ENCODE results near the gene HOXA10.

The HOXA10 gene

DNA sequence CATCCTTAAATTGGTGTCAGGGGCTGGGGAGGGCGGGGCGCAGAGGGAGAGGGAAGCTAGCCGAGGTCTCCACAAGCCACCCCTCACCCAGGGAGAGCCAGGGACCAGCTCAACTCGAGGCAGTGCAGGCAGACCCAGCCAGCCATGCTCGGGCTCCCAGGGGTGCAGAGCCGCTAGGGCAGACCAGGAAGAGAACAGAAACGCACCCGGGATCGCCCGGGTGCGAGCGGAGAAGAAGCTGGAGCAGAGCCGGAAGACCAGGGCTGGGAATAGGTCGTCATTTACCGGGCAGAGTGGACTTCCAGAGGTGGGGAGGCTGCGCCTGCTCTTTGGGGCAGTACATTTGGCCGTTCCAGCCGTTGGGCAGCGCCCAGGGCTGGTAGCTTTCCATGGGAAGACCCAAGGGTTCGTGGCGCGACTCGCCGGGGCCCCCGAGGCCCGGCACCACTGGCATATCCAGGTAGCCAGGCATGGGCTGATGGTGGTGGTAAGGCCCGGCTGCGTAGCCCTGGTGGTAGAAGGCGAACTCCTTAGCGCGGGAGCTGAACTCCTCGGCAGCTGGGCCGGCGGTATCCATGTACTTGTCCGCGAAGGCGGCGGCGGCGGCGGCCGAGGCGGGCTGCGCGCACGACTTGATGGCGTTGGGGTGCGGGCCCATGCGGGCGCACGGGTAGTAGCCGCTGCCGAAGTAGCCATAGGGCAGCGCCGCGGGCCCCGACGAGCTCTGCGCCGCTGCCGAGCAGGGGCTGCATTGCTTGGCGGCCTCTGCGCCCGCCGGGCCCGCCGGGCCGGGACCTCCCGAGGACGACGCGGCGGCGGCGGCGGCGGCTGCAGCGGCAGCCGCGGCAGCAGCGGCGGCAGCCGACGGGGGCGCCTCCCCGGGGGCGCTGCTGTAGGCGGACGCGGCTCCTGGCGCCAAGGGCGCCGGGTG is 25.0 kb upstream of the HOXA10 start:
- peak overlapping the region; percentile 79 for H3K4me3 ChIP-seq (ENCODE audit: control insufficient read depth, low read depth, low read length)
- TF ChIP-seq, protein P1, sequence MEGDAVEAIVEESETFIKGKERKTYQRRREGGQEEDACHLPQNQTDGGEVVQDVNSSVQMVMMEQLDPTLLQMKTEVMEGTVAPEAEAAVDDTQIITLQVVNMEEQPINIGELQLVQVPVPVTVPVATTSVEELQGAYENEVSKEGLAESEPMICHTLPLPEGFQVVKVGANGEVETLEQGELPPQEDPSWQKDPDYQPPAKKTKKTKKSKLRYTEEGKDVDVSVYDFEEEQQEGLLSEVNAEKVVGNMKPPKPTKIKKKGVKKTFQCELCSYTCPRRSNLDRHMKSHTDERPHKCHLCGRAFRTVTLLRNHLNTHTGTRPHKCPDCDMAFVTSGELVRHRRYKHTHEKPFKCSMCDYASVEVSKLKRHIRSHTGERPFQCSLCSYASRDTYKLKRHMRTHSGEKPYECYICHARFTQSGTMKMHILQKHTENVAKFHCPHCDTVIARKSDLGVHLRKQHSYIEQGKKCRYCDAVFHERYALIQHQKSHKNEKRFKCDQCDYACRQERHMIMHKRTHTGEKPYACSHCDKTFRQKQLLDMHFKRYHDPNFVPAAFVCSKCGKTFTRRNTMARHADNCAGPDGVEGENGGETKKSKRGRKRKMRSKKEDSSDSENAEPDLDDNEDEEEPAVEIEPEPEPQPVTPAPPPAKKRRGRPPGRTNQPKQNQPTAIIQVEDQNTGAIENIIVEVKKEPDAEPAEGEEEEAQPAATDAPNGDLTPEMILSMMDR (IDR thresholded peaks at IDR 0.05; ENCODE audit: control insufficient read depth, insufficient read depth, low read depth, low read length, missing control alignments), result no peak
- no peak for DNase-seq (ENCODE audit: low read depth)

DNA sequence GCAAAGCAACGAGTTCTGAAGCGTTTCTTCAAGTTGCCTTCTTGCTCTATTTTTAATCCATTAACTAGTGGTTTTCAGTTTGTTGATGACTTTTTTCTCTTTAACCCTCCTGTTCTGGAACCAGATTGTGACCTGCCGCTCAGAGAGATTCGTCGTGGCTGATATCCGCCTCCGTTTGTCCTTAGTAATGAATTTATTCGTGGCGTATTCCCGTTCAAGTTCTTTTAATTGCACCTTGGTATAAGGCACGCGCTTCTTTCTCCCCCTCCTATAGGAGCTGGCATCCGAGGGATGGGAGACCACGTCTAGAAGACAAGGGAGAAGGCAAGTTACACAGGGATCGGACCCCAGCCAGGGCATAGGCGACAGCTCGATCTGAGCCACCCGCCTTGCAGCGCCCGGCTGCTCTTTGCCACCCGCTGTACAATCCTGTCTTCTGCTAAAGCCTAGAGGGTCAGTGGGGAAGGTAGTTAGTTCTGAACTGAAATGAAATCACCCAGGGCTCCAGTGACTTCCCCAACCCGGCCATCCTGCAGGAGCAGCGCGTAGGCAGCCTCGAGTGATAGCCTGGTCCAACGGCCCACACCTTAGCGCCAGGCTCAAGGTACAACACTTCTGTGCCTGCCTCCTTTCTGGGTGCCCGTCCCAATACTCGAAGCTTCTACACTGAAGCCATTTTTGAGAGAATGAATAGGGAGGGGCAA is 24.2 kb upstream of the HOXA10 start:
- TF ChIP-seq, protein P1 (IDR thresholded peaks at IDR 0.05; ENCODE audit: control insufficient read depth, insufficient read depth, low read depth, low read length, missing control alignments), result no peak
- no peak for DNase-seq (ENCODE audit: low read depth)
- peak overlapping the region; percentile 79 for H3K4me3 ChIP-seq (ENCODE audit: control insufficient read depth, low read depth, low read length)

DNA sequence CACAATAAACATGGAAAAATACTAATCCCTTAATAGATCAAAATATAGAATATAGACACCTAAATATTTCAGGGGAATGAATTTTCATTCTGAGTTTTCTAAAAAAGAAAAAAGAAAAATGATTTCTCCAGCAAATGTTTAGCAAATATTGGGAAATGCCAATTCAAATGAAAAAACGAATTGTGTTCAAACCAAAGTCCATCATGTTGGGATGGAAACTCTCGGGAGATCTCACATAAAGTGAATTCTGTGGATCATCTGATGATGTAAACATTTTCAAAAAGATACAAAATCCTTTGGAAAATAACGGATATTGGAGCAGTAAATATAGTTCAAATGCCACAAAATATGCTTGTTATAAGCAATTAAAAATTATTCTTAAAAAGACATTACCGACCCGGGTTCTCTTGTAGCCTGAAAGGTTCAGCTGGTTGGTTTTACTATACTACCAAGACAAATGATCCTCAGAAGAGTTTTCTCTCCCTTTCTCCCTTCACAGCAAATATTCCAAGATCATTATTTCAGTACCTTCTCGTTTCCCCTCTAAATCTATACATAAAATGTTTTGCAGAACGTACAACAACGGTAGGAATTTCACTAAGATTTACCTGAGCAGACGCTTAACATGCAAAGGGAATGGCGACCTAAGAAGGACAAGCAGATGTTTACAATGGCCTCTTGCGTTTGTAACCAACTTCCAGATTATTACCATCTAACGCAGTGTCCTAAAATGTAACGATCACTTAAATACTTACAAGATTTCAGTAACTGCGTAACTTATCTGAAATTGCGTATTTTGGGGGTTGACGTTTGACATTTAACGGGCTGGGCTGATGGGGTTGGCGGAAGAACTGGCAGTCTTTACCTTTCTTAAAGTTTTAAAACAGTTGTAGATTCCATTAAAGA is 23.3 kb upstream of the HOXA10 start:
- peak overlapping the region; percentile 79 for H3K4me3 ChIP-seq (ENCODE audit: control insufficient read depth, low read depth, low read length)
- no peak for DNase-seq (ENCODE audit: low read depth)
- TF ChIP-seq, protein P1 (IDR thresholded peaks at IDR 0.05; ENCODE audit: control insufficient read depth, insufficient read depth, low read depth, low read length, missing control alignments), result no peak

DNA sequence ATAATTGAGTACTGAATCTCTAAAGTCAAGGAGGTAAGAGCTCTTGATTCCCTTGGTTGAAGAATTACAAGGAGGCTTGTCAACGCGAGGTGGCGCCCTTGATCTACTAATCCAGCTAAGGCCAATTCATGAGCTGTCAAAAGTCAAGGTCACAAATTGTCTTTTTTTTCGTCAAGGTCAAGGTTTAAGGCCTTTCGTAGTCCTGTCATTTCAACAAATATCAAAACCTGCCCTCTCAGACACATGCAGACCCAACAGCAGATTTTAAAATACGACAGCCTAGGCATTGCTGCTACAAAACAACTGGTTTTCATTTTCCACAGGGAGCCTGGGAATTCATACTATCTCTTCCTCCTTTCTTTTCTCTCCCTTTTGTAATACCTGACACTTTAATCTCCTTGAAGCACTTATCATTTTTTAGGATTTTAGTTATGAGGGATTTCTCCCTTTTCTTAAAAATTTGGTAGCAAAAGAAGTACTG is 22.2 kb upstream of the HOXA10 start:
- peak overlapping the region; percentile 79 for H3K4me3 ChIP-seq (ENCODE audit: control insufficient read depth, low read depth, low read length)
- TF ChIP-seq, protein P1 (IDR thresholded peaks at IDR 0.05; ENCODE audit: control insufficient read depth, insufficient read depth, low read depth, low read length, missing control alignments), result peak; percentile 77
- no peak for DNase-seq (ENCODE audit: low read depth)

DNA sequence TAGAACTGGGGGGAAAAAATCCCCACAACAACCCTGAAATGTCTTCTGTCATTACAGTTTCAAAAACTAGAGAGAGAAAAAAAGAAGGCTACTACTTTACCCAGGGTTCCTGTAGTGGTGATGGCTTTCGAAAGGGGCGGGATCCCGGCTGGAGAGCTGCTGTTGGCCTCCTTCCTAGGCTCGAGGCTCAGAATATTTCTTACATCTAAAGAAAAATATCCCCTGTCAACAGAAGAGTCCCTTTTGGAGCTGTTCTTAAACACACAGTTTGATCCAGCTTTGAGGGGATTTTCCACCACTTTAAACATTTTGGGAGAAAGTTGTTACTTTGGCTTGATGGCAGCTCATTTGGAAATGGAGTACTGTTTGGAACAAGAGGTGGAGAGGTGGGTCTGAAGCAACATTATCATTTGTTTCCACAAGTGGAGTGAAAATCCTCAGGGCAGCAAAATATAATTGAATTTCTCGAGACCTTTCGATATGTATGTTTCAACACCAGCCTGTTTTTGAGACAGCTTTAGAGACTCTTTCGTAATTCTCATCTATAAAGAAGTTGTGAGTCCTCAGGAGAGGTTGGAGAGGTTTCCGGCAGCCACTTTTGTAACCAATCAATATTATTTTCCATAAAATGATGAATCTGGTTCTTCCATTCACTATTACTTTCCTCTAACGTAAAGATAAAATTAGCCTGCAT is 20.7 kb upstream of the HOXA10 start:
- H3K4me3 ChIP-seq (ENCODE audit: control insufficient read depth, low read depth, low read length), result peak overlapping the region; percentile 65
- TF ChIP-seq, protein P1 (IDR thresholded peaks at IDR 0.05; ENCODE audit: control insufficient read depth, insufficient read depth, low read depth, low read length, missing control alignments), result no peak
- DNase-seq (ENCODE audit: low read depth), result no peak

All from AG09309 (cell line).